NCI-H1105 treated with DMSO at 0.1 percent for 48 hours (cell line): ENCODE data around the gene PMEPA1.

ENCODE experiments used
- DNase-seq: peaks from one replicate; lab custom pipeline; 2025; lab: John Stamatoyannopoulos, UW

The PMEPA1 gene

GRCh38 chr20:57693670-57694329 is 16.0 kb downstream of the PMEPA1 start:
- no peak for DNase-seq

GRCh38 chr20:57693002-57693582 is 16.7 kb downstream of the PMEPA1 start:
- no peak for DNase-seq

- no peak for DNase-seq
These were observed 17.4 kb downstream of the PMEPA1 start for GRCh38 chr20:57692393-57692792.

- DNase-seq = no peak
These were observed 18.1 kb downstream of the PMEPA1 start for GRCh38 chr20:57691699-57692098.

GRCh38 chr20:57690525-57690924 is 19.3 kb downstream of the PMEPA1 start:
- no peak for DNase-seq

- DNase-seq = no peak
These were observed 19.9 kb downstream of the PMEPA1 start for GRCh38 chr20:57689745-57690481.

- DNase-seq = no peak
These were observed 21.0 kb downstream of the PMEPA1 start for GRCh38 chr20:57688864-57689263.

- no peak for DNase-seq
These were observed 21.5 kb downstream of the PMEPA1 start for GRCh38 chr20:57688295-57688694.

- DNase-seq = no peak
These were observed 22.7 kb downstream of the PMEPA1 start for GRCh38 chr20:57686931-57687652.

- DNase-seq = peak; percentile 78
These were observed 24.6 kb downstream of the PMEPA1 start for GRCh38 chr20:57685146-57685758.

- no peak for DNase-seq
These were observed 25.0 kb downstream of the PMEPA1 start for GRCh38 chr20:57684808-57685140.

GRCh38 chr20:57683881-57684807 is 25.7 kb downstream of the PMEPA1 start:
- DNase-seq = no peak

GRCh38 chr20:57683287-57683686 is 26.5 kb downstream of the PMEPA1 start:
- no peak for DNase-seq

GRCh38 chr20:57682184-57683101 is 27.4 kb downstream of the PMEPA1 start:
- DNase-seq = no peak

- DNase-seq = no peak
These were observed 28.6 kb downstream of the PMEPA1 start for GRCh38 chr20:57680934-57681914.

GRCh38 chr20:57680131-57680716 is 29.6 kb downstream of the PMEPA1 start:
- no peak for DNase-seq

GRCh38 chr20:57679113-57679512 is 30.7 kb downstream of the PMEPA1 start:
- DNase-seq = no peak

GRCh38 chr20:57678340-57678739 is 31.5 kb downstream of the PMEPA1 start:
- DNase-seq = no peak
